GM18870 (cell line): Measurements from ENCODE around the gene MACROD2.

Experiments used
- ATAC-seq: cut with Tn5 transposase; IDR thresholded peaks from one replicate; pipeline ENCODE4 v1.9.1; 2021; ENCODE audit warnings: moderate library complexity; ENCODE audit not compliant: unreplicated experiment

MACROD2 gene

DNA sequence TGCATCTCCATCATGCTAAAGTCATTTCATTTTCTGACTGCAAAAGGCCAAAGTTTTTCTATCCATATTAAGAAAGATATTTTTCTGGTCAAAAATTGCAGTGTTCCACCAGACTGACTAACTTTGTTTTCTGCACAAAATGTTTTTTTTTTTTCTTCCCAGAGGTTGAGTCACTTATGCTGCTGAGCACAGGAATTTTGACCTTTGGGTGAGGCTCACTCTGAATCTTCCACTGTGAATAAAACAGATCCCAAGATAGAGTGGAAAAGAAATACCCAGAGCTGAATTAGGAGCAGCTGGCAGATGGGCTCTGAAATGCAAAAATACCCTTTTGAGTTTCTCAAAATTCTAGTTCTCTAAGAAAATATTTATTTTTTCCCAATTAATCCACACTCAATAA is 1581.1 kb downstream of the MACROD2 start:
- no peak for ATAC-seq

DNA sequence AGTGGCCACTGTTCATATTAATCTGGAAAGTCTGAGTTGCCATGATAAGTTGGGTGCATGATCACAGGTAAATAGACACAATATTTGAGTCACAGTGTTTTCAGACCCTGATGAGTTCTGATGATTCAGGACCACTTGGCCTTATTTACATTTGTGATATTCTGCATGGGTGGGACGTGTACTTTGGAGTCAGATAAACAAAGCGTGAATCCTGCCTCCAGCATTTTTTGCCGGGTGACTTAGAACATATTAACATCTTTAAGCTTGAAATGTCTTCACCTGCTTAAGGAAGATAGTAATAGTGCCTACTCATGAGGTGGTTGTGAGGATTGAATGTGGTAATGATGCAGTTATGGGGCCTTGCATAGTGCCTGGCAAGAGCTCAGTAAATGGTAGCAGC is 1582.8 kb downstream of the MACROD2 start:
- ATAC-seq = no peak

DNA sequence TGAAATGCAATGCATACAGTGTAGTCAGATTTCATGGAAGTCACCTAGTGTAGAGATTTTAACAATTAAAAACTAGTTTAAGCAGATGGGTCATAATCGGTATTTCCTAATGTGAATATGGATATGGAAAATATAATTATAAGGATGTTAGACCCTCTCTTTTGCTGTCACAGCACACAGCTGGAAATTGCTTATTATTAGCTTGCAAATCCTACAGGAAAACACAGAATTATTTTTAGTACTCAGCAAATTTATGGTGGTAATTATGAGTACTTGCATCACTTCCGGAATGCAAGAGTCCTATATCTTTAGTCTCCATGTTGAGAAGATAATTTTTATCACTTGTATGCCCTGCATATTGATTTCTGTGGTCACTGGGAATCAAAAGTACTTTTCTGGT is 1584.4 kb downstream of the MACROD2 start:
- ATAC-seq = no peak

DNA sequence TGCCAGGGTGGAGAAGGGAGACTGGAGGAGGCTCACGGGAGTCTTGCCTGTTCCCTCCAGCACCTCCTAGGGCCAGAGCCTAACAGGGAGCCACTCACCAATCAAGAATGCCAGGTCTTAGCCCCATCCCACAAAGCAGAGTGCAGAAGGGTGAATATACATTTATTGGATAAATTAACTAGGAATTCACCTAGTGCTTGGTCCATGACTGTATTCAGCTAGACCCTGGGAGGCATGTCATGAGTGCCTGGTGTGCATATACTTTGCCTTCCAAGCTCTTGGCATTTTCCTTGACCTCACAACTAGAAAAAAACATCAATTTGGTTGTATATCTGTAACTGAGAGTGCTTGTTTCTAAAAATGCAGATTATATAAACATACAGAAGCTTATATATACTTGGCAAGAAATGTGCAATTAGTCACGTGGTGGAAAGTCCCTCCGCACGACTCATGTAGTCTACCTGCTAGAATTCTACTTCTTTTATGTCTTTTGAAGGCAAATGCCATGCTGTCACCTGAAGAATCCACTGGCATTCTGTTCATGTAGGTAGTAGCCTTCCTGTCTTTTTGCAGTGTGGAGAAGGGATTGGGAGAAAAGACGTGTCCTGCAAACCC is 1586.9 kb downstream of the MACROD2 start:
- no peak for ATAC-seq

DNA sequence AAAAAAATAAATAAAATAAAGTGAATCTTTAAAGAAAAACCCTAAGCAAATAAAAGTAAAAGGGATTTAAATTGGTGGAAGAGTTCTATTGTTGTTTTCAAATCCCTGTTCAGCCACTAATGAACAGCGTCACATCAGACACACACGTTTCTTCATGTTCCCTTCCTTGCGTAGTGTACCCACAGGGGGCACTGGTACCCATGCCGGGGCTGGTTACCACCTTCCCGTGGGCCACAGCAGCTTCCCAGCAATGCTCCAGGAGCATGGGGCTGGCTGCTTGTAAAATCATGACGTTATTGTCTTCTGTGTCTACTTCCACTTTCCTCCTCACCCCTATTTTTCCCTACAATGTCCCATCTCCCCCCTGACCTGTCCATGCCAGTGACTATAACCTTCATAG is 1589.2 kb downstream of the MACROD2 start:
- no peak for ATAC-seq

DNA sequence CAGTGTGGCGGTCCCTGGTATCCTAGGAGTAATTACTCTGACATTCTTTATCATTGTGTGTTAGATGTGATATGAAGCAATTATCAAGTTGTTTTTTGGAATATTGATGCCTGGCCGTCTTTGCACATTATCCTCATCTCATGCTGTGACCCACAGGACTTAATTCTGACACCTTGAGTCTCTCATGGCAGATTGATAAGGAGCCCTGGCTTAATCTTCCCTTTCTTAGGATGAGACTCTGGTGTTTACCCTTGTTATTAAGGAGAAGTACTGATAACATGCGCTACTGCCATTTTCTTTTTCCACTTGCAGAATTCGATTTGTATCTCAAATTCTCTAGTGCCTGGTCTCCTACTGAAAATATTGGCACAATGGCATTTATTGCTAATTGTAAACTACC is 1597.8 kb downstream of the MACROD2 start:
- no peak for ATAC-seq

DNA sequence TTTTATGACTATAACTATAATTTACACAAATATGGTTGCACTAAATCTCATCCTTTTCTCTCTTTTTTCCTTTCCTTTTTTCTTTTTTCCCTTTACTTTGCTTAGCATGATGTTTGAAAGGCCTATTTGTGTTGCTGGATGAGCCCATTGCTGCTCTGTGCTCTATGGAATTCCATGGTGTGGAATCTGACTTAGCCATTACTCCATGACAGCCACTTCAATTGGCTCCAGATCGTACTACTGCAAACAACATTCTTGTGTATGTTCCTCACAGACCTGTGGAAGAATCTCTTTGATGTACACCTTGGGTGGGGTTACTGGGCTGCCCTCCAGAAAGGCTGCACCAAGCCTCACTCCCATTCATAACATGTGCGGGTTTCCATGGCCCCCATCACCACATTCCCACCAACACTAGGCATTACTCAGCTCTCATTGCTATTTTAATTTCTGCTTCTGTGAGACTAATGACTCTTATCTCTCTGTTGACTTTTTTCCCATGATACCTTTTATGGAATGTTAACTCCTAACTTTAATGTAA is 1598.9 kb downstream of the MACROD2 start:
- no peak for ATAC-seq

DNA sequence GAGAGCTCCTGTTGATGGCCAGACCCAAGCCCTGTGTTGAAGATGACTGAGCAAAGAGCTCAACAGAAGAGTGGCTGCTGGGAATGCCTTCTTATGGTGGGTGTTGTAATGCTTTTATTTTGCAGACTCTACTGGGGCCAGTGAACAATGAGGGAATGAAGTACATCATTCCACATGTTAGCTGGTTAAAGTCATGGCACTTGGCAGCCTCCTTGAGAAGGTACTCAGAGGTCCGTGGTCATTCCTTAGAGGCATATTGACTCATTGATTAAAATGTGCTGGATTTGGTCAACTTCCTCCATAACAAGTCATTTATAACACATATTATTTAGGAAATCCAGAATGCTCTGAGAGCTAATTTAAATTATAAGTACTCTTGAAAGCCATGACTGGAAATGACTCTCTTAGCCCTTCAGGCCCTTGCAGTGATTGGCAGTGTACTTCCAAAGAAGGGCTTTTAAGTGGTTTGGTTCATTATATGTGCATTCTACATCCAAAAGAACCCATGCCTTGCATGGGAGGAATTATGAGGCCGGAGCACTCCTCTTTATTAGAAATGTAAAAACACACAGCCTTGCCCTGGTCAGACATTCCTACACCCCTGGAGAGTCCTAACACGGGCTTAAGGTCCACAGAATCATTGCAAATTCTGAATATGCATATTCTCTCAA is 1601.0 kb downstream of the MACROD2 start:
- no peak for ATAC-seq

DNA sequence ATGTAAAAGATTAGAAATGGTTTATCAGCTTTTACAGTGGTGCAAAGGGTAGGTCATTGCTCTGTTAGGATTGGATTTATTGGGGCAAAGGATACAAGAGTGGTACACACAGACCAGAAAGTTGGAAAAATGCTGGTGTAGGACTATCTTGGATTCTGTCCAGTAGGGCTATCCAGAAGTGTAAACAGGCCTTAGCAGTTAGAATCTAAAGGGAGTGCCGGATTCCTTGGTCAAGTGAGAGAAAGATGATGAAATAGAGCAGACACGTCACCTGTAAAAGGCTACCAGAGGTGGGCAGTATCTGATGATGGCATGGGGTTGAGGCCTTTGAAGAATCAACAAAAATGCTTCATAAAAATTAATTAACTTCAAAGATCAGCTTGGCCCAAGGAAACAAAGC is 1602.0 kb downstream of the MACROD2 start:
- ATAC-seq = no peak

DNA sequence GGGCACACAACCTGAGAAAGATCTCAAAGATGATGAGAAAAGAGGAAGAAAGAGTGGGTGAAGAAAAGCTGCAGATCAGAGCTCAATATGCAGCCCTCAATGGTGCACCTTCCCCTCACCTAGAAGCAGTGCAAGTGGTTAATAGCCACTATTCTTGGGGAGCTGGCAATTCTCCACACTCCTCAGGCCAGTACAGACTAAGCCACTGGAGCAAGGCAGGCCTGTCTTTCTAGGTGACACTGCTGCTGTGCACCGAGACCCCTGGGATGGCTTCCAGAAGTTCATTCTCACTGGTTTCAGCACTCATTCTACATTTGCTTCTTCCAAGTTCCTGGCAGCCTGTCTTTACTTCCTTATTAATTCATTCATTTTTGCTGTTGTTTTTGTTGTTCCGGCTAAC is 1604.6 kb downstream of the MACROD2 start:
- no peak for ATAC-seq

DNA sequence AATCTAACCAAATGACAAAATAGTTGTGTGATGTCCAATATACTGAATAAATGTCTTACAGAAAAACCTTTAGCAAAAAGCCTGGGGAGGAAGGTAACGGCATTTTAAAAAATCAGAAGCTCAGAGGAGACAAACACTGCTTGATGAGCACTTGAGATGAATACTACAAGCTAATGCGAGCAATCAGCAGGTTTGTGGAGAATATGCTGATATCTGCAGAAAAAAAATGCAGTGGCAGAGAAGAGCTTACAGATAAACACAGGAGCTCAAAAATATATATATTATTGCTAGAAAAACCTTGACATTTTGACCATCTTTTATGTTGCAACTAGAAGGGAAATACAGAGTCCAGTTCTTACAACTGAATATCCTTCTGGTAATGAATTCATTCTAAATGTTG is 1605.2 kb downstream of the MACROD2 start:
- ATAC-seq = no peak

DNA sequence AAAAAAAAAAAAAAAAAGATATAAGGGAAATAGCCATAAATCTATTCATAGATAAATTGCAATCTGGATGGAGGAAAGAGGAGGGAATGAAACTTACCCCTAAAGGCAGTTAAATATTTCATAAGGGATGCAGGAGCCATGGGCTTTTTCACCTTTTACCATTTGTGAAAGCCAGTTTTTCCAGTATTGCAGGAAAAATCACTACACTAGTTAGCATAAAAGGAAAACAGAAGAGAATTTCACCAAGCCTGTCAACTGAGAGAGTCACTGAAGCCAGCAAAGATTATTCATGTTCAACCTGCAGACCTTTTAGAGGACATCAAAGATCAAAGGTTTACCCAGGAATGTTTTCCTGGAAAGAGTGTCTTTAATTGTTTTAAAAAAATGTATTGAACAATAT is 1608.2 kb downstream of the MACROD2 start:
- no peak for ATAC-seq

DNA sequence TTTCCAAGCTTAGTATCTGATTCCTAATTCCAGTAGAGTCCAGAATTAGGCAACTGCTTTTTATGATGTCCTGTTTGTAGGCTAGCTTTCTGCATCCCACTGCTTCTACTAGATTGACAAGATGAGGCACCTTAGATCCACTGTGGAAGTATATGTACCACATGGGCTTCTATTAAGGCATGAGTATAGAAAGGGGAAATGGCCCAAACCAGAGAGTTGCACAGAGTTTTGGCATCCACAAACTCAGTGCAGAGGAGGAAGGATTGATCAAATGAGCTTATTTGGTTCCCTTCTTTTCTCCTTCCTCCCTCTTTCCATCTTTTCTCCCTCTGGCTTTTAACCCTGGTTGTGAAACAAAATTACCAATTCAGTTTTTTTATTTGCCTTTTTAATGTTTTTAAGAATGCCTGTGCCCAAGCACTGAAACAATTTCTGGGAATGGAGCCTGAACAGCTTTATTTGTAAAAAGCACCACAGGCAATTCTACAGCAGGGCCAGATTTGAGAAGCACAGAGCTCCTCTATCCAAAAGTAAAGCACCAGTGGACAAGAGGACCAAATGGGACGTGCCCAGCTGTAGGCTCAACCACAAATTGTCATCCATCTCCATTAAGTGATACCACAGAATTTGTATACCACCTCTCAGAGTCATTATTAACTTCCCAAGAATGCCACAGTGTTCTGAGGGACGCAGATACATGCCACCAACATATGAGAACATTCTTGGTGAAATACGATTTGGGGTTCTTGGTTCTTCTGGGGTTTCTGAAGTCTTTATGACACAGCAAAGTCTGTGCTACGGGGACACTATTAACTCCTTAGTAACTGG is 1608.9 kb downstream of the MACROD2 start:
- no peak for ATAC-seq

DNA sequence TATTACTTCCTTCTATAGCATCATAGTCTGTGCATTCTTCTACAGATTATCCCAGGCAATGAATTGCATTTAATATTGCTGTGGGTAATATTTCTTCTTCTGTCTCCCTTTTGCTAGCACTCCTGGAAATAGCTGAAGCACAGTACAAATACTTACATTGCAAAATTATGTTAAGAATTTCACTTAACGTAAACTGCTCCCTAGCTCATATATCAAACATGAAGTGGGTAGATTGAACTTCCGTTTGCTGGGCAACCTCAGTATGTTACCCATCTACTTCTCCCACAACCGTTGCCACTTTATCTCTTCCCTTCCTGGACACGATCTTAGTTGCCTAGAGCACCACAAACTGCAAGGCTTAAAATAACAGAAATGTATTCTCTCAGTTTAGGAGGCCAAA is 1614.6 kb downstream of the MACROD2 start:
- no peak for ATAC-seq

DNA sequence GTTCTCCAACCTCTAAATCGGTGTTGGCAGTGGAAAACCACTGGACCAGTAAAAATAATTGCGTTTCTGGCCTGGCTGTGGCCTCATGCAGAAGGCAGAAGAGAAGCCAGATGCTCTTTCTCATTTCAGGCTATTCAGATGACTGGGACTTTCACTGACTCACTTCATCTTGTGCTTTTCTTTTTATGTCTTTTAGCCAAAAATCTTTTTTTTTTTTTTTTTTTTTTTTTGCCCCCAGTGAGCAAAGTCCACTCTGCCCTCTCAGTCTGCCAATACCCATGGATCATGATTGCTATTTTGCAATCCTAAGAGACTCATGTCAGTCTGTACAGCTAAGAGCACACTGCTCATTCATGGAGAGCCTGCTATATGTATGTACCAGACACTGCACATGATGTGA is 1615.5 kb downstream of the MACROD2 start:
- ATAC-seq = no peak

DNA sequence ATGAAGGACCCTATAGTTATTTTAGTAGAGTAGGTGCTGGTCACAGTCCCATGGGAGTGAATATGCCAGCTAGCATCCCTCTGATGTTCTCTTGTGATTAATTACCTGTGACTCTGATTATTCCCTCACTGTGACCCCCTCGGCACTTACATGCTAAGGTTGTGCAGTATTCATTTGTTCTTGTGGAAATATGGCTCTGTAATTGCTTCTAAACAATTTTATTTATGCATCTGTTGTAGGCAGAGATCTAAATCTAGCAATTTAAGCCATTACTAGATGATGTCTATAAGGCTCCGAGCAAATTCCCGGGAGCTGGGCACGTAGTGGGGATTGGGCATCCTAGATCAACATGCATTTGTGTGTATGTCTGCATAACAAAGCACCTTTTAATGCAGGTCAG is 1616.2 kb downstream of the MACROD2 start:
- no peak for ATAC-seq

DNA sequence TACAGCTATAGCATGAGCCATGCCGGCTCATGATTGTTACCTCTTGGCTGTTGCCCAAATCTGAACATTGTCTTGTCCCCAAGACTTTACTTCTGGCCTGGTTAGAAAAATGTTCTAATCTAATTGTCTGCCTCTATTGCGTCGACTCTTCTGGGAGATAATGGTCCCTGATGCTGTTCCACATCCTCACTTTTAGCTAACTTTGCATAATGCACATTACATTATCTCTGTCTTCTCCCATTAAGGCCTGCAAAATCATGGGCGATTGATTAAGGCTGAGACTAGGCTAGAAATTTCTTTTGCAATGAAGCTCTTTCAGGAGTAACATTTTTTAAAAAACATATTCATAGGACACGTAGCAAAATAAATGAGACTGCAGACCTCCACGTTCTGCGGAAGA is 1616.9 kb downstream of the MACROD2 start:
- no peak for ATAC-seq

DNA sequence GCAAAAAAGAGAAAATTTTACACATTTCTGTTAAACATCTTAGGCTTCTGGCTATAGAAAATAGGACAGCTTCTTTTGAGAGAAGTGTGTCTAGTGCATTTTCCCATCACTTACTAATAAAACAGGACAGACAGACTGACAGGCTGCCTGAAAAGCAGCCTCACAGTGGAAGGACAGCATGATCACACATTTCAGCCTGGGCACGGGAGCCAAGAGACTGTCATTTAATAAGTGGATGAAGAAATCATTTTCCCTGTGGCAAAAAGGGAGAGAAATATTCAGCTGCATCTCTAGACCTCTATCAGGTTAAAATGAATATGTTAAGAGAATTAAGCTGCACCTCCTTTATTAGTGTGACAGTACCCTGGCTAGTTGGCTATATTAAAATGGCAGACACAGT is 1617.5 kb downstream of the MACROD2 start:
- no peak for ATAC-seq

DNA sequence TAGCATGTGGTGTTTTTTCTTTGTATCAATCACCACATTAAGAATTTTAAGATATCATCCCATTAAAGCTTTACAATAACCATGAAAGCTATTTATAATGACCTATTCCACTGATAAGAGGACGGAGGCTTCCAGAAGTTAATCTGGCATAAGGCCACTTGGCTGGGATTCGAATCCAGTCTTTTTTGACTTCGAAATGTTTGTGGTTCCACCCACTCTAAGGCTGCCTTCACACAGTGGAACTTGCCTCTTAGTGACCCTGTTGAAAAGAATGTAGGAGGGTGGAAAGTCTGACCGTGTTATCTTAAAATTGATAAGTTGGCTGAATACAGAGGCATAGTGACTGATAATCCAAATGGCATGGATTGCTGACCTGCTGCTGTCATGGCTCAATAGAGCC is 1618.2 kb downstream of the MACROD2 start:
- ATAC-seq = no peak

DNA sequence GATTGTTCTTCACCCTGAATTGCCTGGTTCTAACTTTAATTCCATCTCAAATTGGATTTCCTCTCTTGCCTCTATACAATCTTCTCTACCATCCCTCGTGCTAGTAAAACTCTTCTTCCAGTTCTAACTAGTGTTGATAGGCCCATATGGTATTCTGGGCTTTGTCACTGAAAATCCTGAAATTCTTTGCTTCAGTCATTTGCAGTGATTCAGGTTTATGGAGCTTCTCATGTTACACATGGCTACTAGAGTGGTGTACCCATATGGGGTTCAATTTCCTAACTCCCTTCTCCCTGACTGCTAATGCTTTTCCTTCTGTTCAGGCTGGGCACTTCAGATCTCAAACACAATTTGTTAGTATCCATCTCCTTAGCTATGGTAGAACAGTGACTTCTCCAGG is 1621.3 kb downstream of the MACROD2 start:
- no peak for ATAC-seq

DNA sequence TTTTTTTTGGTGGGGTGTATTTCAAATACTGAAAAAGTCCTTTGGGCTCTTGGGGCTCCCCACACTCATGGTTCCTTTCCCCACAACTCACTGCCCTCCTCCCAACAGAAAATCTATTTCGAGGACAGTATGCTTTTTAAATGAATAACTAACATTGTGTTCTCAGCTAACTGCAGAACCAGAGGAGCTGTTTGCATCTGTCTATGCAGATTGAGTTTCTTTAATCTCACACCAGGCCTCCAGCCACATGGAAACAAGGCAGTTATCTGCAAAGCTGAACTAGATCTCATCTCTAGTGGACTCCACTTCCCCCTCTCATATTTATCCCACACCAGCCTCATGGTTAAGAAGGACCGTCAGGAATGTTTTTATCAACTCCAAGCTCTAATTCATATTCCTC is 1622.8 kb downstream of the MACROD2 start:
- ATAC-seq = no peak

DNA sequence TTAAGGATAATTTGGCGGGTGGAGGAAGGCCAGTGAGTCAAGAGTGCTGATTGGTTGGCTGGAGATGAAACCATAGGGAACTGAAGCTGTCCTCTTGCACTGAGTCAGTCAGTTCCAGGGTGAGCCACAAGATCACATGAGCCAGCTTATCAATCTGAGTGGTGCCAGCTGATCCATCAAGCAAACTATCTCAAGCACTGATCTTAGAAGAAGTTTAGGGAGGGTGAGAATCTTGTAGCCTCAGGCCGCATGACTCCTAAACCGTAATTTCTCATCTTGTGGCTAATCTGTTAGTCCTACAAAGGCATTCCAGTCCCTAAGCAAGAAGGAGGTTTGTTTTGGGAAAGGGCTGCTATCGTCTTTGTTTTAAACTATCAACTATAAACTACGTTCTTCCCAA is 1623.6 kb downstream of the MACROD2 start:
- no peak for ATAC-seq
